Peyer's patch (tissue), 4 donors: ENCODE data around the gene RXFP1. TPM values are rescaled to one million over a fixed set of nuclear protein-coding genes. Genes with fewer than 3 reads are reported as not detected.

ENCODE experiments used
- DNase-seq, 3 donors: peaks; one replicate each; pipeline ENCODE4 v3.0.0-alpha.2; 2017 to 2019
- H3K27ac ChIP-seq, 4 donors: fragments of 200-600 bp; sonication (generic); one replicate each; pipeline ENCODE4 v1.5.1; 2016 to 2019
- H3K27me3 ChIP-seq, 2 donors: fragments of 200-600 bp; sonication (generic); one replicate each; pipeline ENCODE4 v1.5.1; 2019
- H3K36me3 ChIP-seq, 3 donors: fragments of 200-600 bp; sonication (generic); one replicate each; pipeline ENCODE4 v1.5.1; 2016 to 2019
- H3K4me1 ChIP-seq, 4 donors: fragments of 200-600 bp; sonication (generic); one replicate each; pipeline ENCODE4 v1.5.1; 2016 to 2019
- H3K4me3 ChIP-seq, 4 donors: fragments of 200-600 bp; sonication (generic); 1 replicate in 3 of 4; 2 replicates in 1 of 4; pipeline ENCODE4 v1.5.1; 2016 to 2019; ENCODE audit warnings: mild to moderate bottlenecking in 1 of 4
- H3K9me3 ChIP-seq, 4 donors: fragments of 200-600 bp; sonication (generic); one replicate each; pipeline ENCODE4 v1.5.1; 2016 to 2019; ENCODE audit warnings: mild to moderate bottlenecking in 1 of 4
- CTCF ChIP-seq, 6 experiments: fragments of 450-650 bp in 4 of 6; fragments of 200-600 bp in 2 of 6; sonication (generic) in 1 of 6; IDR thresholded peaks; one replicate each; pipeline ENCODE4 v1.5.1; 2017 to 2019; ENCODE audit warnings: antibody characterized with exemption in 6 of 6, mild to moderate bottlenecking in 3 of 6, moderate library complexity in 1 of 6
- POLR2A ChIP-seq, 2 donors: fragments of 450-650 bp; IDR thresholded peaks; one replicate each; pipeline ENCODE4 v1.5.1; 2017; ENCODE audit warnings: antibody characterized with exemption in 2 of 2, mild to moderate bottlenecking in 2 of 2, moderate library complexity in 2 of 2
- total RNA-seq, 4 donors: library from RNA; depleted of rRNA; stranded (reverse); fragments of >200 nt; gene quantifications; one replicate each; pipeline ENCODE4 v1.1.0, GENCODE V29; 2016

RXFP1 gene
- total RNA-seq, 4 donors from 2014 or later, result 0.38 to 0.54 TPM; not detected in 2

- Histone ChIP-seq H3K9me3 (no peaks in the 10 kb centered on the region), H3K4me3 (peak within 1 kb of the TSS; percentile 77 to 92 (median 84)), H3K4me1 (peaks cover 0 to 21% (median 0%) of the 10 kb centered on the region in 4 donors), H3K36me3 (no peaks in the 10 kb centered on the region), H3K27me3 (no peaks in the 10 kb centered on the region), H3K27ac (peak within 1 kb of the TSS; percentile 91 to 99 (median 96))
- TF ChIP-seq CTCF (IDR thresholded peaks at IDR 0.05) (peak; percentile 49 to 72 (median 62)), POLR2A (IDR thresholded peaks at IDR 0.05) (peak; percentile 80 to 95)
- peak; percentile 96 to 99 (median 99) for DNase-seq
Measured at GRCh38 chr4:158671915-158672806, 150.5 kb downstream of the RXFP1 start, which contains the start of gene ETFDH. Gene ETFDH, plus strand, starts transcription at chr4:158672296. Its CDS starts 161 bp downstream, at chr4:158672457.

GRCh38 chr4:158673633-158674032, 152.0 kb downstream of the RXFP1 start:
- Histone ChIP-seq H3K27me3 (no peaks in the 10 kb centered on the region), H3K4me3 (no peak overlapping the region), H3K36me3 (no peaks in the 10 kb centered on the region), H3K9me3 (no peaks in the 10 kb centered on the region), H3K27ac (no peak overlapping the region), H3K4me1 (peaks cover 0 to 21% (median under 1%) of the 10 kb centered on the region in 4 donors)
- TF ChIP-seq CTCF (IDR thresholded peaks at IDR 0.05) (peak in 2 of 6 experiments; percentile 4 to 7), POLR2A (IDR thresholded peaks at IDR 0.05) (no peak)
- no peak for DNase-seq

- H3K9me3 ChIP-seq, result no peaks in the 10 kb centered on the region
- no peak for DNase-seq
- H3K27me3 ChIP-seq, result no peaks in the 10 kb centered on the region
- H3K4me3 ChIP-seq, result no peak overlapping the region
- H3K36me3 ChIP-seq, result no peaks in the 10 kb centered on the region
- H3K27ac ChIP-seq, result no peak overlapping the region
- TF ChIP-seq POLR2A (IDR thresholded peaks at IDR 0.05) (no peak), CTCF (IDR thresholded peaks at IDR 0.05) (no peak)
- H3K4me1 ChIP-seq, result peaks cover 0 to 14% (median 1%) of the 10 kb centered on the region in 4 donors
Measured at GRCh38 chr4:158676076-158676475, 154.4 kb downstream of the RXFP1 start.

- Histone ChIP-seq H3K4me1 (peaks cover 0 to 5% (median 1%) of the 10 kb centered on the region in 4 donors), H3K9me3 (no peaks in the 10 kb centered on the region)
Measured at GRCh38 chr4:158678767-158679166, 157.1 kb downstream of the RXFP1 start.

GRCh38 chr4:158681629-158682028, 159.9 kb downstream of the RXFP1 start:
- DNase-seq, result no peak

More at GRCh38 chr4:158678767-158679166, 157.1 kb downstream of the RXFP1 start:
- DNase-seq, result no peak
- Histone ChIP-seq H3K27me3 (no peaks in the 10 kb centered on the region), H3K36me3 (peaks cover 0 to 12% (median 0%) of the 10 kb centered on the region in 3 donors), H3K4me3 (no peak overlapping the region), H3K27ac (no peak overlapping the region)
- TF ChIP-seq CTCF (IDR thresholded peaks at IDR 0.05) (no peak), POLR2A (IDR thresholded peaks at IDR 0.05) (no peak)

More at GRCh38 chr4:158681629-158682028, 159.9 kb downstream of the RXFP1 start:
- Histone ChIP-seq H3K9me3 (no peaks in the 10 kb centered on the region), H3K4me1 (peaks cover 0 to 2% (median 0%) of the 10 kb centered on the region in 4 donors), H3K4me3 (no peak overlapping the region), H3K27ac (no peak overlapping the region), H3K36me3 (peaks cover 0 to 19% (median 0%) of the 10 kb centered on the region in 3 donors), H3K27me3 (no peaks in the 10 kb centered on the region)
- no peak for TF ChIP-seq POLR2A (IDR thresholded peaks at IDR 0.05)
- TF ChIP-seq CTCF (IDR thresholded peaks at IDR 0.05), result no peak
